ENCODE measurements around the gene C1orf74. TPM values are rescaled to one million over a fixed set of nuclear protein-coding genes. Genes with fewer than 3 reads are reported as not detected.

Gene C1orf74
- total RNA-seq, 2 donors from 2014 or later = 5.0 to 6.8 TPM

DNA sequence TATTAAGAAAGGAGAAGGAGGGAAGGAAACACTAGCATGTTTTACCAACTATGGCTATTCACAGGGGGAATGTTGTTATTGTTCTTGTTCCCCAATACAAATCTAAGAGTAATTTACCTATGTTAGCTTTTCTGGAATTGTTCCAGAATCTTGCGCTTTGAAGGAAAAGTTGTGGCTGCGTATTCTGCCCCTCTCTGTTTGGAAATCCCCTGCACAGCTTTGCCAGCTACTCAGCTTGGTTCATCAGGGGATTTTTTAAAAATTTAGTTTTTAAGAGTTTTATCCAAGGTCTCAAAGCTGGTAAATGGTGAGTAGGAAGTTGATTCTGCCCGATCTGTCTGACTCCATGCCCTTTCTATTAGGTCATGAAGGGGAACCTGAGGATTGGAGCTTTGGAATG, 31.1 kb upstream of the C1orf74 start:
- no peak overlapping the region for H3K4me3 ChIP-seq
- intact Hi-C loops (cut with DNase I) = no loop called here
- peak overlapping the region; percentile 72 to 76 for H3K27ac ChIP-seq
- no peaks in the 10 kb centered on the region for H3K27me3 ChIP-seq (replicated peaks; ENCODE audit: insufficient read depth)
- no peak for DNase-seq (ENCODE audit: low spot score)
- no peaks in the 10 kb centered on the region for H3K4me1 ChIP-seq (replicated peaks)
- no peaks in the 10 kb centered on the region for H3K36me3 ChIP-seq
- 44% methylated on average over 3 of the region's 3 CpGs for WGBS
- no peaks in the 10 kb centered on the region for H3K9me3 ChIP-seq
- no peak for TF ChIP-seq POLR2A (IDR thresholded peaks at IDR 0.05)
- TF ChIP-seq, protein P1, sequence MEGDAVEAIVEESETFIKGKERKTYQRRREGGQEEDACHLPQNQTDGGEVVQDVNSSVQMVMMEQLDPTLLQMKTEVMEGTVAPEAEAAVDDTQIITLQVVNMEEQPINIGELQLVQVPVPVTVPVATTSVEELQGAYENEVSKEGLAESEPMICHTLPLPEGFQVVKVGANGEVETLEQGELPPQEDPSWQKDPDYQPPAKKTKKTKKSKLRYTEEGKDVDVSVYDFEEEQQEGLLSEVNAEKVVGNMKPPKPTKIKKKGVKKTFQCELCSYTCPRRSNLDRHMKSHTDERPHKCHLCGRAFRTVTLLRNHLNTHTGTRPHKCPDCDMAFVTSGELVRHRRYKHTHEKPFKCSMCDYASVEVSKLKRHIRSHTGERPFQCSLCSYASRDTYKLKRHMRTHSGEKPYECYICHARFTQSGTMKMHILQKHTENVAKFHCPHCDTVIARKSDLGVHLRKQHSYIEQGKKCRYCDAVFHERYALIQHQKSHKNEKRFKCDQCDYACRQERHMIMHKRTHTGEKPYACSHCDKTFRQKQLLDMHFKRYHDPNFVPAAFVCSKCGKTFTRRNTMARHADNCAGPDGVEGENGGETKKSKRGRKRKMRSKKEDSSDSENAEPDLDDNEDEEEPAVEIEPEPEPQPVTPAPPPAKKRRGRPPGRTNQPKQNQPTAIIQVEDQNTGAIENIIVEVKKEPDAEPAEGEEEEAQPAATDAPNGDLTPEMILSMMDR (IDR thresholded peaks at IDR 0.05) = no peak
- no peak for TF ChIP-seq POLR2AphosphoS5 (IDR thresholded peaks at IDR 0.05)

GRCh38 chr1:209813902-209814301, 29.5 kb upstream of the C1orf74 start:
- Histone ChIP-seq H3K36me3 (no peaks in the 10 kb centered on the region), H3K27ac (no peak overlapping the region), H3K9me3 (no peaks in the 10 kb centered on the region), H3K4me3 (no peak overlapping the region), H3K27me3 (replicated peaks; ENCODE audit: insufficient read depth) (no peaks in the 10 kb centered on the region), H3K4me1 (replicated peaks) (no peaks in the 10 kb centered on the region)
- TF ChIP-seq, protein P1 (IDR thresholded peaks at IDR 0.05) = no peak
- no peak for TF ChIP-seq POLR2A (IDR thresholded peaks at IDR 0.05)
- TF ChIP-seq POLR2AphosphoS5 (IDR thresholded peaks at IDR 0.05) = no peak
- no peak for DNase-seq (ENCODE audit: low spot score)
- intact Hi-C loops (cut with DNase I) = no loop called here
- 87% methylated on average over 4 of the region's 4 CpGs for WGBS

DNA sequence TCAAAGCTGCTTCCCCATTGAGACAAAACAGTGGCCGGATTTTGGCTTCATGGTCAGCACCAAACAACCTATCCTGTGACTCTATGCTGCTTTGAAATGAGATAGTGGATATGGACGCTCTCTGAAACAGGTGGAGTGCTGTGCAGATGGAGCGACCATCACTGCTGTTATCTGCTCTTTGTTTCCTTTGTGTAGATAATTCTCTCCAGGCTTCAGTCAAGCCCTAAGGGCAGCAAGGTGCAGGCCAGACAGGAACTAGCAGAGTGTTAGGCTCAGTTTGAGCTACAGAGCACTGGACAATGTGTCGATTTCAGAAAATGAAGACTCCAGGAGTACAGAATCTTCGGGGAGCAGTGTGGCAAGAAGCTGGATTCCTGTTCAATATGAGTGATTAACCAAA, 26.4 kb upstream of the C1orf74 start:
- H3K4me1 ChIP-seq (replicated peaks) = no peaks in the 10 kb centered on the region
- H3K36me3 ChIP-seq = no peaks in the 10 kb centered on the region
- H3K27me3 ChIP-seq (replicated peaks; ENCODE audit: insufficient read depth) = no peaks in the 10 kb centered on the region
- WGBS = 92% methylated on average over 5 of the region's 5 CpGs
- no peak overlapping the region for H3K4me3 ChIP-seq
- DNase-seq (ENCODE audit: low spot score) = no peak
- H3K9me3 ChIP-seq = no peaks in the 10 kb centered on the region
- intact Hi-C loops (cut with DNase I) = no loop called here
- TF ChIP-seq POLR2AphosphoS5 (IDR thresholded peaks at IDR 0.05) (no peak), POLR2A (IDR thresholded peaks at IDR 0.05) (no peak)
- TF ChIP-seq, protein P1 (IDR thresholded peaks at IDR 0.05) = no peak
- no peak overlapping the region for H3K27ac ChIP-seq

DNA sequence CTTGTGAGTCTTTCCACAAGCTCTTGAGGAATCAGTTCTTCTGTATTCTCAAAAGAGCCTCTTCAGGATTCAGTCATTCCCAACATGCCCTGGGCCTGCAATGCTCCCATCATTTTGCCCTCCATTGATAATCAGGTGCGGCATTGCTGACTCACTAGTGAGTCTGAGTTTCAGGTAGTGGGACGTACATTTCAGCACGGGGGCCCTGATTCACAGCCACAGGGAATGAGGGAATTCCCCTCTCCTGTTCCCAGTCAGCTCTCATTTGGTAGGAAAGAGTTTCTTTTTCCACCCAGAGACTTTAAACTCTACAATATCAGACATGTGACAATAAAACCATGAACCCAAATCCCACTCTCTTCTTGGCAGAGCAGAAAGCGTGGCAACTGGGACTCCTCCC, 25.3 kb upstream of the C1orf74 start:
- 82% methylated on average over 4 of the region's 4 CpGs for WGBS

GRCh38 chr1:209808059-209808581, 23.8 kb upstream of the C1orf74 start:
- DNase-seq (ENCODE audit: low spot score) = no peak
- TF ChIP-seq POLR2A (IDR thresholded peaks at IDR 0.05) = no peak
- TF ChIP-seq, protein P1 (IDR thresholded peaks at IDR 0.05) = no peak
- no peak for TF ChIP-seq POLR2AphosphoS5 (IDR thresholded peaks at IDR 0.05)
- no peaks in the 10 kb centered on the region for H3K4me1 ChIP-seq (replicated peaks)
- H3K27ac ChIP-seq = no peak overlapping the region
- H3K36me3 ChIP-seq = no peaks in the 10 kb centered on the region
- H3K4me3 ChIP-seq = no peak overlapping the region
- H3K27me3 ChIP-seq (replicated peaks; ENCODE audit: insufficient read depth) = no peaks in the 10 kb centered on the region
- intact Hi-C loops (cut with DNase I) = no loop called here
- H3K9me3 ChIP-seq = no peaks in the 10 kb centered on the region

More for the DNA sequence above, 25.3 kb upstream of the C1orf74 start:
- Histone ChIP-seq H3K27ac (no peak overlapping the region), H3K4me3 (no peak overlapping the region), H3K36me3 (no peaks in the 10 kb centered on the region), H3K27me3 (replicated peaks; ENCODE audit: insufficient read depth) (no peaks in the 10 kb centered on the region), H3K4me1 (replicated peaks) (no peaks in the 10 kb centered on the region), H3K9me3 (no peaks in the 10 kb centered on the region)
- no peak for DNase-seq (ENCODE audit: low spot score)
- intact Hi-C loops (cut with DNase I) = no loop called here
- no peak for TF ChIP-seq POLR2A (IDR thresholded peaks at IDR 0.05)
- TF ChIP-seq, protein P1 (IDR thresholded peaks at IDR 0.05) = no peak
- no peak for TF ChIP-seq POLR2AphosphoS5 (IDR thresholded peaks at IDR 0.05)

Measured in prostate gland (tissue), 2 donors.